ENCODE data around the gene TWIST2.

Gene TWIST2

GRCh38 chr2:238821391-238821790, 26.5 kb upstream of the TWIST2 start:
- H3K4me3 Mint-ChIP-seq, result no peak overlapping the region
- H3K36me3 Mint-ChIP-seq, result no peaks in the 10 kb centered on the region
- ATAC-seq (no peak), DNase-seq (ENCODE audit: low spot score in 2 of 2) (no peak)
- H3K9me3 Mint-ChIP-seq, result peaks cover 12% of the 10 kb centered on the region
- H3K27ac Mint-ChIP-seq, result no peak overlapping the region
- H3K4me1 Mint-ChIP-seq, result peaks cover 6% of the 10 kb centered on the region

- no peak for ATAC-seq
- Mint-ChIP-seq H3K4me3 (no peak overlapping the region), H3K27ac (no peak overlapping the region), H3K4me1 (peaks cover 6% of the 10 kb centered on the region), H3K36me3 (no peaks in the 10 kb centered on the region), H3K9me3 (peaks cover 12% of the 10 kb centered on the region)
- DNase-seq (ENCODE audit: low spot score in 2 of 2), result peak in 1 of 2 donors; percentile 10
Measured at GRCh38 chr2:238821944-238822670, 25.8 kb upstream of the TWIST2 start.

GRCh38 chr2:238822955-238823354, 24.9 kb upstream of the TWIST2 start:
- H3K4me1 Mint-ChIP-seq, result peaks cover 6% of the 10 kb centered on the region
- no peak overlapping the region for H3K27ac Mint-ChIP-seq
- no peaks in the 10 kb centered on the region for H3K36me3 Mint-ChIP-seq
- no peak for ATAC-seq
- peaks cover 12% of the 10 kb centered on the region for H3K9me3 Mint-ChIP-seq
- no peak for DNase-seq (ENCODE audit: low spot score in 2 of 2)
- H3K4me3 Mint-ChIP-seq, result no peak overlapping the region

- DNase-seq (ENCODE audit: low spot score in 2 of 2), result no peak
- peaks cover 10% of the 10 kb centered on the region for H3K4me1 Mint-ChIP-seq
- H3K27ac Mint-ChIP-seq, result no peak overlapping the region
- H3K36me3 Mint-ChIP-seq, result no peaks in the 10 kb centered on the region
- peaks cover 3% of the 10 kb centered on the region for H3K9me3 Mint-ChIP-seq
- no peak overlapping the region for H3K4me3 Mint-ChIP-seq
- no peak for ATAC-seq
Measured at GRCh38 chr2:238831177-238831576, 16.7 kb upstream of the TWIST2 start.

GRCh38 chr2:238834982-238835381, 12.9 kb upstream of the TWIST2 start:
- DNase-seq (ENCODE audit: low spot score in 2 of 2) (no peak), ATAC-seq (no peak)
- Mint-ChIP-seq H3K36me3 (no peaks in the 10 kb centered on the region), H3K27ac (no peak overlapping the region), H3K9me3 (peaks cover 4% of the 10 kb centered on the region), H3K4me1 (peaks cover 10% of the 10 kb centered on the region), H3K4me3 (no peak overlapping the region)

GRCh38 chr2:238835726-238836301, 12.1 kb upstream of the TWIST2 start:
- no peaks in the 10 kb centered on the region for H3K36me3 Mint-ChIP-seq
- peaks cover 4% of the 10 kb centered on the region for H3K9me3 Mint-ChIP-seq
- ATAC-seq (peak; percentile 8), DNase-seq (ENCODE audit: low spot score in 2 of 2) (peak in 1 of 2 donors; percentile 32)
- no peak overlapping the region for H3K27ac Mint-ChIP-seq
- peaks cover 10% of the 10 kb centered on the region for H3K4me1 Mint-ChIP-seq
- no peak overlapping the region for H3K4me3 Mint-ChIP-seq

- Mint-ChIP-seq H3K9me3 (peaks cover 4% of the 10 kb centered on the region), H3K27ac (no peak overlapping the region), H3K4me3 (no peak overlapping the region), H3K4me1 (no peaks in the 10 kb centered on the region), H3K36me3 (no peaks in the 10 kb centered on the region)
- DNase-seq (ENCODE audit: low spot score in 2 of 2) (no peak), ATAC-seq (no peak)
Measured at GRCh38 chr2:238838786-238839327, 9.0 kb upstream of the TWIST2 start.

- no peaks in the 10 kb centered on the region for H3K36me3 Mint-ChIP-seq
- H3K9me3 Mint-ChIP-seq, result peaks cover 4% of the 10 kb centered on the region
- H3K27ac Mint-ChIP-seq, result no peak overlapping the region
- peak in 1 of 2 donors; percentile 35 for DNase-seq (ENCODE audit: low spot score in 2 of 2)
- no peaks in the 10 kb centered on the region for H3K4me1 Mint-ChIP-seq
- no peak overlapping the region for H3K4me3 Mint-ChIP-seq
- peak; percentile 13 for ATAC-seq
Measured at GRCh38 chr2:238839428-238839827, 8.5 kb upstream of the TWIST2 start.

- H3K27ac Mint-ChIP-seq, result no peak overlapping the region
- peaks cover 4% of the 10 kb centered on the region for H3K9me3 Mint-ChIP-seq
- ATAC-seq (no peak), DNase-seq (ENCODE audit: low spot score in 2 of 2) (peak in 1 of 2 donors; percentile 15)
- no peaks in the 10 kb centered on the region for H3K36me3 Mint-ChIP-seq
- H3K4me3 Mint-ChIP-seq, result no peak overlapping the region
- no peaks in the 10 kb centered on the region for H3K4me1 Mint-ChIP-seq
Measured at GRCh38 chr2:238841542-238842164, 6.2 kb upstream of the TWIST2 start.

GRCh38 chr2:238843476-238843875, 4.4 kb upstream of the TWIST2 start:
- DNase-seq (ENCODE audit: low spot score in 2 of 2), result peak in 1 of 2 donors; percentile 8
- no peak overlapping the region for H3K27ac Mint-ChIP-seq
- no peak overlapping the region for H3K4me3 Mint-ChIP-seq
- peaks cover 4% of the 10 kb centered on the region for H3K9me3 Mint-ChIP-seq
- no peaks in the 10 kb centered on the region for H3K36me3 Mint-ChIP-seq
- no peak for ATAC-seq
- H3K4me1 Mint-ChIP-seq, result no peaks in the 10 kb centered on the region

- ATAC-seq (no peak), DNase-seq (ENCODE audit: low spot score in 2 of 2) (peak in 1 of 2 donors; percentile 38)
- no peaks in the 10 kb centered on the region for H3K36me3 Mint-ChIP-seq
- no peaks in the 10 kb centered on the region for H3K9me3 Mint-ChIP-seq
- no peak overlapping the region for H3K4me3 Mint-ChIP-seq
- no peak overlapping the region for H3K27ac Mint-ChIP-seq
- no peaks in the 10 kb centered on the region for H3K4me1 Mint-ChIP-seq
Measured at GRCh38 chr2:238845583-238846377, 2.1 kb upstream of the TWIST2 start.

GRCh38 chr2:238846378-238846627, 1.6 kb upstream of the TWIST2 start:
- no peak overlapping the region for H3K27ac Mint-ChIP-seq
- ATAC-seq (no peak), DNase-seq (ENCODE audit: low spot score in 2 of 2) (no peak)
- no peak overlapping the region for H3K4me3 Mint-ChIP-seq
- no peaks in the 10 kb centered on the region for H3K9me3 Mint-ChIP-seq
- no peaks in the 10 kb centered on the region for H3K4me1 Mint-ChIP-seq
- H3K36me3 Mint-ChIP-seq, result no peaks in the 10 kb centered on the region

- no peak overlapping the region for H3K4me3 Mint-ChIP-seq
- H3K27ac Mint-ChIP-seq, result no peak overlapping the region
- H3K4me1 Mint-ChIP-seq, result no peaks in the 10 kb centered on the region
- no peaks in the 10 kb centered on the region for H3K36me3 Mint-ChIP-seq
- no peaks in the 10 kb centered on the region for H3K9me3 Mint-ChIP-seq
- DNase-seq (ENCODE audit: low spot score in 2 of 2) (peak in 1 of 2 donors; percentile 41), ATAC-seq (no peak)
Measured at GRCh38 chr2:238846628-238847418, 1.1 kb upstream of the TWIST2 start.

- H3K4me3 Mint-ChIP-seq, result no peak overlapping the region
- no peaks in the 10 kb centered on the region for H3K36me3 Mint-ChIP-seq
Measured at GRCh38 chr2:238847419-238847801, 475 bp upstream of the TWIST2 start.

GRCh38 chr2:238848691-238848975, 748 bp downstream of the TWIST2 start:
- H3K9me3 Mint-ChIP-seq, result no peaks in the 10 kb centered on the region
- H3K36me3 Mint-ChIP-seq, result no peaks in the 10 kb centered on the region
- H3K27ac Mint-ChIP-seq, result no peak overlapping the region
- H3K4me3 Mint-ChIP-seq, result no peak overlapping the region
- no peak for ATAC-seq
- H3K4me1 Mint-ChIP-seq, result no peaks in the 10 kb centered on the region
- no peak for DNase-seq (ENCODE audit: low spot score in 2 of 2)

More at GRCh38 chr2:238847419-238847801, 475 bp upstream of the TWIST2 start:
- DNase-seq (ENCODE audit: low spot score in 2 of 2), result peak in 1 of 2 donors; percentile 44
- no peaks in the 10 kb centered on the region for H3K4me1 Mint-ChIP-seq
- no peak overlapping the region for H3K27ac Mint-ChIP-seq
- H3K9me3 Mint-ChIP-seq, result no peaks in the 10 kb centered on the region
- ATAC-seq, result no peak

Measured in stimulated activated effector memory CD8-positive, alpha-beta T cell treated with anti-CD3 and anti-CD28 coated beads, Interleukin-12 subunit alpha, Interleukin-12 subunit beta, amount 100 ng/mL, for 72 hours (primary cell).